CD14-positive monocyte (primary cell): ENCODE results near the gene INHA. TPM values are rescaled to one million over a fixed set of nuclear protein-coding genes. Genes with fewer than 3 reads are reported as not detected.
A peak's percentile ranks its signal among the peaks of the same experiment; 100 is the strongest.

Source experiments
- DNase-seq, 3 donors: peaks; one replicate each; pipeline ENCODE4 v3.0.0-alpha.2; 2011 to 2022
- H2AFZ ChIP-seq: 2 replicates; pipeline ENCODE4 v1.6.0; 2012; ENCODE audit warnings: mild to moderate bottlenecking, low read depth, low read length, inconsistent platforms; ENCODE audit not compliant: insufficient read depth, poor library complexity, severe bottlenecking
- H3K27ac ChIP-seq, 2 donors: 1 replicate in 1 of 2; 2 replicates in 1 of 2; pipeline ENCODE4 v1.5.1; 2012 to 2013; ENCODE audit warnings: low read length in 2 of 2, control low read depth in 1 of 2, inconsistent platforms in 1 of 2, low read depth in 1 of 2, mild to moderate bottlenecking in 1 of 2
- H3K27me3 ChIP-seq, 2 donors: one replicate each; pipeline versions ENCODE4 v1.6.0 to v1.6.1; 2011 to 2013; ENCODE audit warnings: low read length in 2 of 2; ENCODE audit not compliant: control insufficient read depth in 2 of 2, insufficient read depth in 2 of 2
- H3K36me3 ChIP-seq, 2 donors: replicated peaks in 1 of 2; 1 replicate in 1 of 2; 2 replicates in 1 of 2; pipeline versions ENCODE4 v1.5.1 to v1.6.1; 2012 to 2013; ENCODE audit warnings: low read length in 2 of 2, control low read depth in 1 of 2, inconsistent platforms in 1 of 2, mild to moderate bottlenecking in 1 of 2; ENCODE audit not compliant: insufficient read depth in 2 of 2, control insufficient read depth in 1 of 2
- H3K4me1 ChIP-seq, 2 donors: 1 replicate in 1 of 2; 2 replicates in 1 of 2; pipeline versions ENCODE4 v1.5.1 to v1.6.1; 2012 to 2013; ENCODE audit warnings: low read length in 2 of 2, control low read depth in 1 of 2, inconsistent platforms in 1 of 2, mild to moderate bottlenecking in 1 of 2, moderate library complexity in 1 of 2; ENCODE audit not compliant: insufficient read depth in 2 of 2, control insufficient read depth in 1 of 2
- H3K4me2 ChIP-seq: replicated peaks from 2 replicates; pipeline ENCODE3; 2012; ENCODE audit warnings: low read length, moderate library complexity, mild to moderate bottlenecking; ENCODE audit not compliant: poor library complexity, severe bottlenecking; ENCODE audit errors: extremely low read depth
- H3K4me3 ChIP-seq, 3 experiments: fragments of 200-600 bp in 1 of 3; sonication (generic) in 1 of 3; replicated peaks in 1 of 3; 1 replicate in 2 of 3; 2 replicates in 1 of 3; pipeline ENCODE4 v1.5.1; 2011 to 2013; ENCODE audit warnings: low read length in 3 of 3, mild to moderate bottlenecking in 3 of 3, control low read depth in 2 of 3, low read depth in 2 of 3, inconsistent platforms in 1 of 3, moderate library complexity in 1 of 3
- H3K79me2 ChIP-seq: 2 replicates; pipeline ENCODE4 v1.6.0; 2012; ENCODE audit warnings: mild to moderate bottlenecking, control low read depth, inconsistent platforms, low read length, moderate library complexity; ENCODE audit not compliant: insufficient read depth
- H3K9ac ChIP-seq: 2 replicates; pipeline ENCODE4 v1.6.0; 2017; ENCODE audit warnings: low read length, mild to moderate bottlenecking; ENCODE audit not compliant: insufficient read depth, poor library complexity, severe bottlenecking
- H3K9me3 ChIP-seq, 2 donors: replicated peaks in 1 of 2; 1 replicate in 1 of 2; 2 replicates in 1 of 2; pipeline versions ENCODE4 v1.5.1 to v1.6.1; 2012 to 2013; ENCODE audit warnings: low read length in 2 of 2, control low read depth in 1 of 2; ENCODE audit not compliant: control insufficient read depth in 1 of 2, insufficient read depth in 1 of 2
- H4K20me1 ChIP-seq: 2 replicates; pipeline ENCODE4 v1.6.0; 2012; ENCODE audit warnings: mild to moderate bottlenecking, low read length, control low read depth, moderate library complexity; ENCODE audit not compliant: insufficient read depth
- H3K27ac Mint-ChIP-seq, 7 donors: one replicate each; pipeline ENCODE4 v1.8.0; 2020; ENCODE audit warnings: mild to moderate bottlenecking in 7 of 7, mixed read lengths in 7 of 7, moderate library complexity in 6 of 7, inconsistent platforms in 2 of 7
- H3K27me3 Mint-ChIP-seq, 3 donors: one replicate each; pipeline ENCODE4 v1.8.0; 2021 to 2022; ENCODE audit warnings: low read depth in 3 of 3, mild to moderate bottlenecking in 3 of 3, mixed read lengths in 3 of 3, moderate library complexity in 3 of 3, inconsistent platforms in 1 of 3
- H3K36me3 Mint-ChIP-seq, 2 donors: one replicate each; pipeline ENCODE4 v1.8.0; 2020; ENCODE audit warnings: mixed read lengths in 2 of 2, inconsistent platforms in 1 of 2, mild to moderate bottlenecking in 1 of 2
- H3K4me1 Mint-ChIP-seq: one replicate; pipeline ENCODE4 v1.8.0; 2020; ENCODE audit warnings: mild to moderate bottlenecking, mixed read lengths
- H3K4me3 Mint-ChIP-seq, 2 donors: one replicate each; pipeline ENCODE4 v1.8.0; 2020; ENCODE audit warnings: mild to moderate bottlenecking in 2 of 2, mixed read lengths in 2 of 2, moderate library complexity in 1 of 2
- H3K9me3 Mint-ChIP-seq, 7 donors: one replicate each; pipeline ENCODE4 v1.8.0; 2020 to 2022; ENCODE audit warnings: mixed read lengths in 7 of 7, mild to moderate bottlenecking in 6 of 7, moderate library complexity in 6 of 7, inconsistent platforms in 2 of 7
- WGBS: methylation state at CpG from one replicate; pipeline ENCODE4 v1.1.5; 2013; ENCODE audit warnings: missing lambda C conversion rate; ENCODE audit not compliant: insufficient coverage; 5-methylcytosine and 5-hydroxymethylcytosine counted together
- intact Hi-C, 2 donors: fragments of 100-400 bp; cut with micrococcal nuclease; formaldehyde crosslinking; loops; one replicate each; pipeline versions ENCODE4 v1.15.0 to v1.15.1; 2023
- polyA plus RNA-seq, 3 donors: library from polyadenylated mRNA; depleted of rRNA in 1 of 3; unstranded in 2 of 3; stranded (reverse) in 1 of 3; fragments of 300-500 nt in 2 of 3; fragments of >200 nt in 1 of 3; fragmentation: Illumina TruSeq in 2 of 3; gene quantifications; 1 replicate in 2 of 3; 2 replicates in 1 of 3; pipeline ENCODE4 v1.2.3, GENCODE V29; 2012 to 2021
- TF ChIP-seq, protein P1 (sequence below): fragments of 200-600 bp; IDR thresholded peaks from one replicate; pipeline ENCODE4 v1.8.0; 2022; ENCODE audit warnings: antibody characterized with exemption, mild to moderate bottlenecking

The INHA gene
- polyA plus RNA-seq, 3 donors: not detected

DNA sequence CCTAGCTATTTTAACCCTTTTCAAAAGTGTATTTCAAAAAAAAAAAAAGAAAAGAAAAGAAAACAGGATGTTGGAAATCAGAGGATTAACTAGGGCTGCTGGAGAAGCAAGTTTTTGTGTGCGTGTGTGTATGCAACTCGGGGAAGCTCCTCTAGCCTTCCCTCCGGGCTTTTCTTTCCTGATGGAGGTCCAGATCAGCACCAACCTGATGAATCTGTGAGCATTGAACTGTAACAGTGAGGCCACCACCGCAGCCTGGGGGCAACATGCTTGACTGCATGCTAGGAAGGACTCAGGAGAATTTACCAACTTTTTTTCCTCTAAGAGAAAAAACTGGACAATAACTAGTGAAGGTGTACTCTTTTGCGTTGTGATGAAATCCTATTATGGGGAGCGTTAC, 3.1 kb upstream of the INHA start:
- H3K36me3 Mint-ChIP-seq: peaks cover 0 to 7% of the 10 kb centered on the region in 2 donors
- WGBS: 100% methylated on average over 3 of the region's 6 CpGs
- H3K27ac Mint-ChIP-seq: no peak overlapping the region
- Histone ChIP-seq H3K4me2 (no peak overlapping the region), H3K36me3 (no peaks in the 10 kb centered on the region), H2AFZ (no peak overlapping the region), H3K27me3 (peaks cover 23 to 43% of the 10 kb centered on the region in 2 donors), H3K79me2 (no peaks in the 10 kb centered on the region), H3K9ac (no peak overlapping the region), H4K20me1 (no peaks in the 10 kb centered on the region), H3K4me1 (peaks cover 0 to 15% of the 10 kb centered on the region in 2 donors), H3K9me3 (no peaks in the 10 kb centered on the region), H3K27ac (no peak overlapping the region), H3K4me3 (no peak overlapping the region)
- peak overlapping the region in 1 of 2 donors; percentile 81 for H3K4me3 Mint-ChIP-seq
- H3K9me3 Mint-ChIP-seq: peaks cover 0 to 7% (median 0%) of the 10 kb centered on the region in 7 donors
- DNase-seq: no peak
- peaks cover 38 to 53% (median 46%) of the 10 kb centered on the region in 3 donors for H3K27me3 Mint-ChIP-seq
- intact Hi-C loops: no loop called here
- TF ChIP-seq, protein P1, sequence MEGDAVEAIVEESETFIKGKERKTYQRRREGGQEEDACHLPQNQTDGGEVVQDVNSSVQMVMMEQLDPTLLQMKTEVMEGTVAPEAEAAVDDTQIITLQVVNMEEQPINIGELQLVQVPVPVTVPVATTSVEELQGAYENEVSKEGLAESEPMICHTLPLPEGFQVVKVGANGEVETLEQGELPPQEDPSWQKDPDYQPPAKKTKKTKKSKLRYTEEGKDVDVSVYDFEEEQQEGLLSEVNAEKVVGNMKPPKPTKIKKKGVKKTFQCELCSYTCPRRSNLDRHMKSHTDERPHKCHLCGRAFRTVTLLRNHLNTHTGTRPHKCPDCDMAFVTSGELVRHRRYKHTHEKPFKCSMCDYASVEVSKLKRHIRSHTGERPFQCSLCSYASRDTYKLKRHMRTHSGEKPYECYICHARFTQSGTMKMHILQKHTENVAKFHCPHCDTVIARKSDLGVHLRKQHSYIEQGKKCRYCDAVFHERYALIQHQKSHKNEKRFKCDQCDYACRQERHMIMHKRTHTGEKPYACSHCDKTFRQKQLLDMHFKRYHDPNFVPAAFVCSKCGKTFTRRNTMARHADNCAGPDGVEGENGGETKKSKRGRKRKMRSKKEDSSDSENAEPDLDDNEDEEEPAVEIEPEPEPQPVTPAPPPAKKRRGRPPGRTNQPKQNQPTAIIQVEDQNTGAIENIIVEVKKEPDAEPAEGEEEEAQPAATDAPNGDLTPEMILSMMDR: no peak
- H3K4me1 Mint-ChIP-seq: peaks cover 4% of the 10 kb centered on the region

DNA sequence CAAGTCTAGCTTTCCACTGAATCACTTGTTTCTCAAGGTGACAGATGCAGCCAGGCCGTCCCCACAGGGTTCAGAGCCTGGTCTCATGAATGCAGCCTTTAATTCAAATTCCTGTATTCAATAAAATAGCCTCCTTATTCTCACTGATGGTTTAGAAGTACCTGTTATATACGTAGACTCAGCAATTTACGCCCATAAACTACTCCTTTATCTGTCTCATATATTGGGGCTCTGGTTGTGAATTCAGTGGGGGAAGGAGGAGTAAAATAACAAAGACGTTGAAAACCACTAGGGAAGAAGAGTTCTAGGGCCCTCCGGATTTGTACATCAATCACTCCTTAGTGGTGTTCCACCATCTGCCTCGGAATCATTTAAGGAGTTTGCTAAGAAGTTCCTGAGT, 2.5 kb upstream of the INHA start:
- H3K4me1 ChIP-seq: peaks cover 0 to 15% of the 10 kb centered on the region in 2 donors
- H3K4me2 ChIP-seq: no peak overlapping the region
- no peaks in the 10 kb centered on the region for H3K36me3 ChIP-seq
- TF ChIP-seq, protein P1: no peak
- no peak overlapping the region for H2AFZ ChIP-seq
- no peak overlapping the region for H3K9ac ChIP-seq
- Mint-ChIP-seq H3K27me3 (peaks cover 38 to 53% (median 46%) of the 10 kb centered on the region in 3 donors), H3K27ac (peak overlapping the region in 1 of 7 donors; percentile 18), H3K4me1 (peaks cover 4% of the 10 kb centered on the region), H3K9me3 (peaks cover 0 to 7% (median 0%) of the 10 kb centered on the region in 7 donors), H3K4me3 (peak overlapping the region in 1 of 2 donors; percentile 81), H3K36me3 (peaks cover 0 to 7% of the 10 kb centered on the region in 2 donors)
- no peak overlapping the region for H3K4me3 ChIP-seq
- DNase-seq: no peak
- H3K27me3 ChIP-seq: peaks cover 23 to 43% of the 10 kb centered on the region in 2 donors
- H3K27ac ChIP-seq: no peak overlapping the region
- WGBS: 91% methylated on average over 4 of the region's 6 CpGs
- intact Hi-C loops: no loop called here
- H3K9me3 ChIP-seq: no peaks in the 10 kb centered on the region
- no peaks in the 10 kb centered on the region for H3K79me2 ChIP-seq
- H4K20me1 ChIP-seq: no peaks in the 10 kb centered on the region
